Measurements from ENCODE around the gene HNRNPC. TPM values are rescaled to one million over a fixed set of nuclear protein-coding genes. Genes with fewer than 3 reads are reported as not detected.

HNRNPC gene
- total and polyA plus RNA-seq, 2 experiments from 2014 or later: 513 to 800 TPM

DNA sequence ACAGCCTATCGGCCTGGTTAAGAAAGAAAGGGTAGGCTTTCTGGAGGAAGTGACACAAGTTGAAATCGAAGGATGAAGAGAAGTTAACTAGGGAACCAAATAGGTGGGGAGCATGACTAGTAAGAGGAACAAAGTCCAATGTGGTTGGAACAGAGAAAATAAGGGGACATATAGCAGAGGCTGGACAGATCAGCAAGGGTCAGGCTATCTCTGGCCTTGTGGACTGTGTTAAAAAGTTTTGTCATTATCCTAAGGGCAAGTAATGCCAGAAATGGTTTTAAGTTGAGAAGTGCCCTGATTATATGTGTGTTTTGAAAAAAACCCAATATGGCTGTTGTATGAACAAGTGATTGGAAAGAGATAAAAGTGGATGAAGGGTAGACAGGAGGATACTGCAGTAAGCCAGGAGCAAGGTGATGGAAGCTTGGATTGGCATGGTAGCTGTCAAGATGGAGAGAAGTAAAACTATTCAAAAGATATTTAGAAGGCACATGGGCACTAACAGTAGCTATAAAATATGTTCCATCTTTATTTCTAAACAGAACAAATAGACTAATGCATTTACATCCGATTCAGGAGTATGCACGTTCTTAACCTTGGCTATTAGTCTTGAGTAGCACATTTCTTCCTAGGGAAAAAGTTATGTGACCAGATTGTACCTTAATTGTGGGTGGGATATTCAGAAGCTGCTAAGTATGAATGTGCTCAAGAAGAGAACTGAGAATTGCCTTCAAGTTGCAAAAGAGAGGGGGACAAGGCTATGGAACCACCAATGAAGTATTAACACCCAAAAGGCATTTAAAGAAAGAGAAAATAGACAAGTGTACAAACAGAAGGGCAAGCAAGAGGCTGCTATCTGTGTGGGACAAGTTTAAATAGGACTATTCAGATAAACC, 66.5 kb downstream of the HNRNPC start:
- Histone ChIP-seq H3K4me1 (ENCODE audit: insufficient read depth) (no peaks in the 10 kb centered on the region), H3K9me3 (ENCODE audit: low read depth) (no peaks in the 10 kb centered on the region), H3K4me3 (no peak overlapping the region), H3K79me2 (peaks cover under 1% of the 10 kb centered on the region), H3K4me2 (no peak overlapping the region), H3K36me3 (replicated peaks; ENCODE audit: insufficient read depth, low read depth) (peaks cover 4% of the 10 kb centered on the region), H4K20me1 (ENCODE audit: insufficient read depth, poor library complexity, severe bottlenecking) (peaks cover 6% of the 10 kb centered on the region), H3K27me3 (no peaks in the 10 kb centered on the region), H3K9me2 (replicated peaks; ENCODE audit: insufficient read depth) (no peaks in the 10 kb centered on the region), H3K27ac (no peak overlapping the region), H2AFZ (no peak overlapping the region)
- no peak for TF ChIP-seq CTCF (IDR thresholded peaks at IDR 0.05; ENCODE audit: poor library complexity)
- TF ChIP-seq EZH2phosphoT487 (IDR thresholded peaks at IDR 0.05; ENCODE audit: low read depth, severe bottlenecking, unreplicated experiment): no peak
- TF ChIP-seq EZH2 (IDR thresholded peaks at IDR 0.05; ENCODE audit: borderline replicate concordance): no peak
- no peak for DNase-seq (ENCODE audit: low spot score)
- WGBS (ENCODE audit: low lambda C conversion rate, missing lambda C conversion rate): 95% methylated on average over 4 of the region's 4 CpGs

GRCh38 chr14:21201732-21202462, 67.3 kb downstream of the HNRNPC start:
- Histone ChIP-seq H3K4me1 (ENCODE audit: insufficient read depth) (no peaks in the 10 kb centered on the region), H3K9me2 (replicated peaks; ENCODE audit: insufficient read depth) (no peaks in the 10 kb centered on the region), H3K79me2 (no peaks in the 10 kb centered on the region), H3K4me3 (no peak overlapping the region), H3K9me3 (ENCODE audit: low read depth) (no peaks in the 10 kb centered on the region), H3K27me3 (no peaks in the 10 kb centered on the region), H3K36me3 (replicated peaks; ENCODE audit: insufficient read depth, low read depth) (peaks cover under 1% of the 10 kb centered on the region), H3K27ac (no peak overlapping the region), H3K4me2 (no peak overlapping the region), H2AFZ (no peak overlapping the region), H4K20me1 (ENCODE audit: insufficient read depth, poor library complexity, severe bottlenecking) (no peaks in the 10 kb centered on the region)
- WGBS (ENCODE audit: low lambda C conversion rate, missing lambda C conversion rate): 76% methylated on average over 12 of the region's 12 CpGs
- TF ChIP-seq EZH2phosphoT487 (IDR thresholded peaks at IDR 0.05; ENCODE audit: low read depth, severe bottlenecking, unreplicated experiment) (no peak), EZH2 (IDR thresholded peaks at IDR 0.05; ENCODE audit: borderline replicate concordance) (no peak), CTCF (IDR thresholded peaks at IDR 0.05; ENCODE audit: poor library complexity) (no peak)
- DNase-seq (ENCODE audit: low spot score): no peak

DNA sequence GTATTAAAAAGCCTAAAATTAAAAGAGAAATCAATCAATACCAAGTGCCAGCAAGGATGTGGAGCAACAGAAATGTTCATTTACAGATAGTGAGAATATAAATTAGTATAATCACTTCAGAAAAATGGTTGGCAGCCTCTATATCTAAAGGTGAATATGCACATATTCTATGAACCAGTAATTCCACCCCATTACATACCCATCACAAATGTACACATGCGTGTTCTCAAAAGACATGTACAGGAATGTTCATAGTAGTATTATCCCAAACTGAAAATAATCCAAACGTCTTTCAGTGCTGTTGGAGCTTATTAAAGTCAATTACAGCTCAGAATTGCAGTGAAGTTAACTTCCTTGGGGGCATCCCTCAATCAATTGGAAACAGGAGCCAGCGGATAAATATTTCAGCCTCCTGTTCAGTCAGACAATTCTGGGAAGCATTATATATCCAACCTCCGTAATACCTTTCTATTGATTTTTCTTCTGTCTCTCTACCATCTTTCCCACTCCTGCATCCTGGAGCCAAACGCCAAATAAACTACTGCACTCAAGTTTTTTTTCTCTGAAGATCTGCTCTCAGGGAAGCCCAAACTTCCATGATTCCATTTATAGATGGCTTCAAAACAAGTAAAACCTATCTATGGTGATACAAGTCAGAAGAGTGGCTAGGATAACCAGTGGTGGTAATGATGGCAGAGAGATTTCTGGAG, 68.3 kb downstream of the HNRNPC start:
- H3K4me3 ChIP-seq: no peak overlapping the region
- no peaks in the 10 kb centered on the region for H3K27me3 ChIP-seq
- H3K27ac ChIP-seq: no peak overlapping the region
- no peaks in the 10 kb centered on the region for H3K9me3 ChIP-seq (ENCODE audit: low read depth)
- no peak overlapping the region for H3K4me2 ChIP-seq
- no peaks in the 10 kb centered on the region for H4K20me1 ChIP-seq (ENCODE audit: insufficient read depth, poor library complexity, severe bottlenecking)
- no peaks in the 10 kb centered on the region for H3K9me2 ChIP-seq (replicated peaks; ENCODE audit: insufficient read depth)
- no peak for TF ChIP-seq EZH2phosphoT487 (IDR thresholded peaks at IDR 0.05; ENCODE audit: low read depth, severe bottlenecking, unreplicated experiment)
- TF ChIP-seq CTCF (IDR thresholded peaks at IDR 0.05; ENCODE audit: poor library complexity): no peak
- no peak for TF ChIP-seq EZH2 (IDR thresholded peaks at IDR 0.05; ENCODE audit: borderline replicate concordance)
- no peaks in the 10 kb centered on the region for H3K79me2 ChIP-seq
- no peak overlapping the region for H2AFZ ChIP-seq
- no peaks in the 10 kb centered on the region for H3K4me1 ChIP-seq (ENCODE audit: insufficient read depth)
- no peaks in the 10 kb centered on the region for H3K36me3 ChIP-seq (replicated peaks; ENCODE audit: insufficient read depth, low read depth)
- 79% methylated on average over 5 of the region's 5 CpGs for WGBS (ENCODE audit: low lambda C conversion rate, missing lambda C conversion rate)
- DNase-seq (ENCODE audit: low spot score): no peak
